Natural killer cell treated with Interleukin-12 subunit alpha and Interleukin-12 subunit beta and Interleukin-15 and Interleukin-18, amount 100 ng/mL, for 72 hours (primary cell): Measurements from ENCODE around the gene GPR22. TPM values are rescaled to one million over a fixed set of nuclear protein-coding genes. Genes with fewer than 3 reads are reported as not detected.

Experiments
- ATAC-seq, 2 donors: fragments of 150-1000 bp; cut with Tn5 transposase in 1 of 2; sonication (Bioruptor Pico), chemical (Tn5 transposase) in 1 of 2; 2 replicates each; pipeline ENCODE4 v1.10.0; 2021
- DNase-seq: peaks from one replicate; pipeline ENCODE4 v3.0.0; 2022; ENCODE audit warnings: low spot score
- H3K27ac Mint-ChIP-seq, 2 donors: 1 replicate in 1 of 2; 2 replicates in 1 of 2; pipeline ENCODE4 v1.8.0; 2022; ENCODE audit warnings: mixed read lengths in 2 of 2, mild to moderate bottlenecking in 1 of 2, moderate library complexity in 1 of 2
- H3K27me3 Mint-ChIP-seq, 2 donors: 1 replicate in 1 of 2; 2 replicates in 1 of 2; pipeline ENCODE4 v1.8.0; 2022; ENCODE audit warnings: mixed read lengths in 2 of 2
- H3K36me3 Mint-ChIP-seq: one replicate; pipeline ENCODE4 v1.8.0; 2022; ENCODE audit warnings: mixed read lengths
- H3K4me1 Mint-ChIP-seq, 2 donors: 1 replicate in 1 of 2; 2 replicates in 1 of 2; pipeline ENCODE4 v1.8.0; 2022; ENCODE audit warnings: low read depth in 2 of 2, mixed read lengths in 2 of 2, mild to moderate bottlenecking in 1 of 2
- H3K4me3 Mint-ChIP-seq: one replicate; pipeline ENCODE4 v1.8.0; 2022; ENCODE audit warnings: mixed read lengths
- H3K9me3 Mint-ChIP-seq: 2 replicates; pipeline ENCODE4 v1.8.0; 2022; ENCODE audit warnings: mixed read lengths
- total RNA-seq, 2 donors: library from RNA; stranded (reverse); gene quantifications; one replicate each; pipeline ENCODE4 v1.2.3, GENCODE V29; 2022

Gene GPR22
- total RNA-seq, 2 donors from 2014 or later = not detected

DNA sequence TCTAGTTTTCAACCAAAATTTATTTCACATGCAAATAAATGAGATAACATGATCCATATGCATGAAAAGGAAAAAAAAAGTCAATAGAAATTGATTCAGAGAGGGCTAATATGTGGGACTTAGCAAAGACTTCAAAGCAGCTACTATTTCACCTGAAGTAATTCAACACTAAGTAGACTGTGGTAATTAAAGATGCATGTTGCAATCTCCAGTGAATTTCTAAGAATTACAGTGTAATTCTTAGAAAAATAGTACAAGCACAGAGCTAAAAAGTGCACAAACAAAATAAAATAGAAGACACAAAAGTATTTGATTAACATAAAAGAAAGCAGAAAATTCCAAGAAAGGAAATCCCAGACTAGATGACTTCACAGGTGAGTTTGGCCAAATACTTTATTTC, 25.7 kb downstream of the GPR22 start:
- H3K9me3 Mint-ChIP-seq = no peaks in the 10 kb centered on the region
- H3K27me3 Mint-ChIP-seq = no peaks in the 10 kb centered on the region
- H3K36me3 Mint-ChIP-seq = no peaks in the 10 kb centered on the region

DNA sequence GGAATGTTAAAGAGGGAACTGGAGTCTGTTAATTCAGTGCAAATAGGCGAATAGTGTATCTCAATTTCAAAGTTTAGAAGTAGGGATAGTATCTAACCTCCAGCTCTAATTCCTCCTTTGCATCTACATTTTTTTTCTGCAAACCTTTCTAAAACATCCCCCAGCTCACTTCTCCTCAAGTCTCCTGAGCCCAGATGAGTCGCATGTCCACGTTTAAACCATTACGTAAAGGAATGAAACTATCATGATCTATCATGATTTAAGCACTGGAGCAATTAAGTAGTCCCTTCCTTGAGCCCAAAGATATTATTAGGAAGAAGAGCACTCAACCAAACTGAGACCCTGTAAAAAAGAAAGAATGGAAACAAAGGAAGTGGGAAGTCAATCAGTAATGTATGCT, 29.9 kb downstream of the GPR22 start:
- no peaks in the 10 kb centered on the region for H3K9me3 Mint-ChIP-seq
- H3K4me1 Mint-ChIP-seq = peaks cover 16 to 22% of the 10 kb centered on the region in 2 donors
- DNase-seq (no peak), ATAC-seq (no peak)
- H3K27ac Mint-ChIP-seq = no peak overlapping the region
- no peak overlapping the region for H3K4me3 Mint-ChIP-seq
- no peaks in the 10 kb centered on the region for H3K36me3 Mint-ChIP-seq
- no peaks in the 10 kb centered on the region for H3K27me3 Mint-ChIP-seq

More for the DNA sequence above, 25.7 kb downstream of the GPR22 start:
- DNase-seq (no peak), ATAC-seq (no peak)
- no peak overlapping the region for H3K4me3 Mint-ChIP-seq
- peaks cover 14 to 23% of the 10 kb centered on the region in 2 donors for H3K4me1 Mint-ChIP-seq
- no peak overlapping the region for H3K27ac Mint-ChIP-seq

GRCh38 chr7:107501593-107501992, 31.7 kb downstream of the GPR22 start:
- H3K4me1 Mint-ChIP-seq = peaks cover 14 to 20% of the 10 kb centered on the region in 2 donors
- H3K9me3 Mint-ChIP-seq = no peaks in the 10 kb centered on the region
- no peak overlapping the region for H3K4me3 Mint-ChIP-seq
- ATAC-seq = no peak
- no peaks in the 10 kb centered on the region for H3K36me3 Mint-ChIP-seq
- no peak overlapping the region for H3K27ac Mint-ChIP-seq
- no peaks in the 10 kb centered on the region for H3K27me3 Mint-ChIP-seq
- no peak for DNase-seq

GRCh38 chr7:107502154-107502553, 32.3 kb downstream of the GPR22 start:
- Mint-ChIP-seq H3K4me1 (peaks cover 14 to 20% of the 10 kb centered on the region in 2 donors), H3K4me3 (no peak overlapping the region), H3K27ac (no peak overlapping the region), H3K27me3 (no peaks in the 10 kb centered on the region), H3K36me3 (no peaks in the 10 kb centered on the region), H3K9me3 (no peaks in the 10 kb centered on the region)
- DNase-seq = no peak
- ATAC-seq = no peak

DNA sequence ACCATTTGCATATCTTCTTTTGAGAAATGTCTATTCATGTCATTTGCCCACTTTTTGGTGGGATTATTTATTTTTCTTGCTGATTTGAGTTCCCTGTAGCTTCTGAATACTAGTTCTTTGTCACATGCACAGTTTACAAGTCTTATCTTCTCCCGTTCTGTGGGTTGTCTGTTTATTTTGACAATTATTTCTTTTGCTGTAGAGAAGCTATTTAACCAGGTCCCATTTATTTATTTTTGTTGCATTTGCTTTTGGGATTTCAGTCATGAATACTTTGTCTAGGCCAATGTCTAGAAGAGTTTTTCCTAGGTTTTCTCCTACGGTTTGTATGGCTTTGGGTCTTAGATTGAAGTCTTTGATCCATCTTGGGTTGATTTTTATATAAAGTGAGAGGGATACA, 32.9 kb downstream of the GPR22 start:
- no peak overlapping the region for H3K4me3 Mint-ChIP-seq
- DNase-seq = no peak
- no peak overlapping the region for H3K27ac Mint-ChIP-seq
- H3K27me3 Mint-ChIP-seq = no peaks in the 10 kb centered on the region
- no peaks in the 10 kb centered on the region for H3K9me3 Mint-ChIP-seq
- no peaks in the 10 kb centered on the region for H3K36me3 Mint-ChIP-seq
- peaks cover 11 to 19% of the 10 kb centered on the region in 2 donors for H3K4me1 Mint-ChIP-seq
- no peak for ATAC-seq

DNA sequence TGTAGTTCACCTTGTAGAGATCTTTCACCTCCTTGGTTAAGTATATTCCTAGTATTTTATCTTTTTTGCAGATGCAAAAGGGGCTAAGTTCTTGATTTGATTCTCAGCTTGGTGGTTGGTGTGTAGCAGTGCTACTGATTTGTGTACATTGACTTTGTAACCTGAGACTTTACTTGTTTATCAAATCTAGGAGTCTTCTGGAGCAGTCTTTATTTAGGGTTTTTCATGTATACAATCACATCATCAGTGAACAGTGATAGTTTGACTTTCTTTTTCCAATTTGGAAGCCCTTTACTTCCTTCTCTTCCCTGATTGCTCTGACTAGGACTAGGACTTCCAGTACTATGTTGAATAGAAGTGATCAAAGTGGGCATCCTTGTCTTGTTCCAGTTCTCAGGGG, 33.8 kb downstream of the GPR22 start:
- Mint-ChIP-seq H3K4me1 (peaks cover 6 to 17% of the 10 kb centered on the region in 2 donors), H3K27ac (no peak overlapping the region)

DNA sequence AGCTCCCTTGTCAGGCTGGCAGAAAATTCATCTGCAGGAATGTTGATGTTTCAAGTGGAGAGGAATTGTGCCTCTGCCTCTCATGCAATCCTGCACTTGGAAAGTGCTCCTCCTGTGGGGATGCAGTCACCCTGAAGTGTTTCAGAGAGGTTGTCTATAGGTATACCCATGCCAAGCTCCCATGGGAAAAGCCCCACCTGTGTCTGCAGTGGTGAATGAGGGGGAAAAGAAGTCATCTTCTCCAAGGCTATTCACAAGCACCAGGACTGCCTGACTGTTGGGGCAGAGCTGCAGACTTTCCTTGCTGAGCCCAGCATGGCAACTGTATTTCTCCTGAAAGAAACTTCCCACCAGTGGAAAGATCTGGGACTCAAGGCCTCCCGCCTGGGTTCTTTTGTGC, 35.5 kb downstream of the GPR22 start:
- no peak for ATAC-seq
- no peaks in the 10 kb centered on the region for H3K9me3 Mint-ChIP-seq
- H3K4me3 Mint-ChIP-seq = no peak overlapping the region
- H3K4me1 Mint-ChIP-seq = peaks cover 8 to 19% of the 10 kb centered on the region in 2 donors
- no peak for DNase-seq
- no peaks in the 10 kb centered on the region for H3K36me3 Mint-ChIP-seq
- H3K27ac Mint-ChIP-seq = no peak overlapping the region
- no peaks in the 10 kb centered on the region for H3K27me3 Mint-ChIP-seq

More for the DNA sequence above, 33.8 kb downstream of the GPR22 start:
- H3K9me3 Mint-ChIP-seq = no peaks in the 10 kb centered on the region
- no peak for DNase-seq
- H3K4me3 Mint-ChIP-seq = no peak overlapping the region
- no peaks in the 10 kb centered on the region for H3K36me3 Mint-ChIP-seq
- ATAC-seq = no peak
- no peaks in the 10 kb centered on the region for H3K27me3 Mint-ChIP-seq

- no peaks in the 10 kb centered on the region for H3K9me3 Mint-ChIP-seq
- H3K27ac Mint-ChIP-seq = no peak overlapping the region
- DNase-seq (no peak), ATAC-seq (no peak)
- H3K27me3 Mint-ChIP-seq = no peaks in the 10 kb centered on the region
- no peaks in the 10 kb centered on the region for H3K36me3 Mint-ChIP-seq
- peaks cover 11 to 25% of the 10 kb centered on the region in 2 donors for H3K4me1 Mint-ChIP-seq
- no peak overlapping the region for H3K4me3 Mint-ChIP-seq
Measured at GRCh38 chr7:107505997-107506673, 36.3 kb downstream of the GPR22 start.

DNA sequence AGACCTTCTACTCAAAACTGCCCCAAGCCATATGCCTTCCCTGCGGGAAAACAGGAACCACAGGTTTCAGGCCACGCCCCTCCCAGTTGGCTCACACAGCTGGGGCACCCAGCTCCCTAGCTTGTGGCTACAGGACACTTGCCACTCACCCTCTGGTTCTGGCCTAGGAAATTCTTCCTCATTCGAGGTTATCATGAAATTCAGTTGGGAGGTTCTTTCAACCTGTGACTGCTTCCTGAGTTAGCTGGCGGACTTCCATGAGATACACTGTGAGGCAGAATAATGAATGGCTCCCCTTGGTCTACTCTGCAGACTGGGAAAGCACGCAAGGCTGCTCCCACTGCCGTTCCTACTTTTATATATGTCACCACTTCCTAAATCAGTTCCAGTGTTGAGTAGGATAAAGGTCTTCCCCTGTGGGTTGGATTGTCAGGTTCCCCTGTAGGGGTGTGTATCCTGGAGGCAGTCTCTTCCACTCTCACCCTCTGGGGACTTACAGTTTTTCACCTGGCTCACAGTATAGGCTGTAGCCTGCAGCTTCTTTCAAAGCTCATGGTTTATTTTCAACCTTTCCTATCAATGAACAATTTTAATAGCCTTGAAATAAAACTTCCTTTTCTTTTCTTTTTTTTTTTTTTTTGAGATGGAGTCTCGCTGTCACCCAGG, 37.0 kb downstream of the GPR22 start:
- H3K4me1 Mint-ChIP-seq = peaks cover 11 to 27% of the 10 kb centered on the region in 2 donors
- no peaks in the 10 kb centered on the region for H3K27me3 Mint-ChIP-seq
- no peak overlapping the region for H3K27ac Mint-ChIP-seq
- ATAC-seq = no peak
- no peaks in the 10 kb centered on the region for H3K36me3 Mint-ChIP-seq
- no peak for DNase-seq
- H3K4me3 Mint-ChIP-seq = no peak overlapping the region
- no peaks in the 10 kb centered on the region for H3K9me3 Mint-ChIP-seq

Other genes starting within 250 kb of the GPR22 start
- 10 to 100 TPM; 41.0 to 56.2 TPM for gene COG5, start 93.9 kb downstream of the GPR22 start, total RNA-seq
- gene DUS4L, start 93.9 kb downstream of the GPR22 start, total RNA-seq = 10 to 100 TPM in 1 of 2 donors, 1 to 10 TPM in 1; 6.4 to 10.0 TPM
- 10 to 100 TPM; 37.7 to 43.0 TPM for gene BCAP29, start 110.2 kb downstream of the GPR22 start, total RNA-seq
- 1 to 10 TPM in 1 of 2 donors, under 1 TPM in 1; 0.19 to 1.1 TPM for gene SLC26A4, start 190.8 kb downstream of the GPR22 start, total RNA-seq